NCI-H82 treated with DMSO at 0.1 percent for 48 hours (cell line): ENCODE data around the gene HGS.

ENCODE experiments used
- DNase-seq: peaks from one replicate; lab custom pipeline; 2025; ENCODE audit not compliant: unreplicated experiment; lab: John Stamatoyannopoulos, UW

HGS gene

GRCh38 chr17:81685108-81685507, 1.3 kb downstream of the HGS start:
- no peak for DNase-seq

GRCh38 chr17:81686614-81687013, 2.8 kb downstream of the HGS start:
- no peak for DNase-seq

GRCh38 chr17:81687770-81688541, 4.1 kb downstream of the HGS start:
- no peak for DNase-seq

GRCh38 chr17:81688616-81689015, 4.8 kb downstream of the HGS start:
- no peak for DNase-seq

GRCh38 chr17:81690066-81690465, 6.3 kb downstream of the HGS start:
- no peak for DNase-seq

GRCh38 chr17:81690549-81690948, 6.7 kb downstream of the HGS start:
- DNase-seq: no peak

GRCh38 chr17:81691196-81691595, 7.4 kb downstream of the HGS start:
- DNase-seq: no peak

GRCh38 chr17:81691608-81692007, 7.8 kb downstream of the HGS start:
- DNase-seq: no peak

- no peak for DNase-seq
These were observed 9.8 kb downstream of the HGS start for GRCh38 chr17:81693509-81694210.

- DNase-seq: no peak
These were observed 11.0 kb downstream of the HGS start for GRCh38 chr17:81694810-81695209.

GRCh38 chr17:81695211-81695610, 11.4 kb downstream of the HGS start:
- DNase-seq: no peak

GRCh38 chr17:81695801-81696200, 12.0 kb downstream of the HGS start:
- DNase-seq: no peak

GRCh38 chr17:81696218-81696941, 12.6 kb downstream of the HGS start:
- DNase-seq: no peak

GRCh38 chr17:81697261-81698044, 13.6 kb downstream of the HGS start:
- no peak for DNase-seq

- DNase-seq: no peak
These were observed 16.8 kb downstream of the HGS start for GRCh38 chr17:81700353-81701287.

GRCh38 chr17:81701288-81702071, 17.7 kb downstream of the HGS start:
- DNase-seq: no peak

- peak; percentile 85 for DNase-seq
These were observed 19.3 kb downstream of the HGS start, which contains the start of gene MRPL12 for GRCh38 chr17:81702934-81703746. MRPL12 (plus strand) TSS chr17:81703367; CDS start chr17:81703502, 135 bp downstream.
